ENCODE results near the gene RNF181. TPM values are rescaled to one million over a fixed set of nuclear protein-coding genes. Genes with fewer than 3 reads are reported as not detected.
"Not testable (repeated sequence)": the region's sequence is repeated elsewhere in the genome, so short reads cannot be mapped to it uniquely, and the experiment has no call there.

The RNF181 gene
- total and polyA plus RNA-seq, 4 experiments from 2014 or later, result 73.6 to 215 (median 126) TPM

DNA sequence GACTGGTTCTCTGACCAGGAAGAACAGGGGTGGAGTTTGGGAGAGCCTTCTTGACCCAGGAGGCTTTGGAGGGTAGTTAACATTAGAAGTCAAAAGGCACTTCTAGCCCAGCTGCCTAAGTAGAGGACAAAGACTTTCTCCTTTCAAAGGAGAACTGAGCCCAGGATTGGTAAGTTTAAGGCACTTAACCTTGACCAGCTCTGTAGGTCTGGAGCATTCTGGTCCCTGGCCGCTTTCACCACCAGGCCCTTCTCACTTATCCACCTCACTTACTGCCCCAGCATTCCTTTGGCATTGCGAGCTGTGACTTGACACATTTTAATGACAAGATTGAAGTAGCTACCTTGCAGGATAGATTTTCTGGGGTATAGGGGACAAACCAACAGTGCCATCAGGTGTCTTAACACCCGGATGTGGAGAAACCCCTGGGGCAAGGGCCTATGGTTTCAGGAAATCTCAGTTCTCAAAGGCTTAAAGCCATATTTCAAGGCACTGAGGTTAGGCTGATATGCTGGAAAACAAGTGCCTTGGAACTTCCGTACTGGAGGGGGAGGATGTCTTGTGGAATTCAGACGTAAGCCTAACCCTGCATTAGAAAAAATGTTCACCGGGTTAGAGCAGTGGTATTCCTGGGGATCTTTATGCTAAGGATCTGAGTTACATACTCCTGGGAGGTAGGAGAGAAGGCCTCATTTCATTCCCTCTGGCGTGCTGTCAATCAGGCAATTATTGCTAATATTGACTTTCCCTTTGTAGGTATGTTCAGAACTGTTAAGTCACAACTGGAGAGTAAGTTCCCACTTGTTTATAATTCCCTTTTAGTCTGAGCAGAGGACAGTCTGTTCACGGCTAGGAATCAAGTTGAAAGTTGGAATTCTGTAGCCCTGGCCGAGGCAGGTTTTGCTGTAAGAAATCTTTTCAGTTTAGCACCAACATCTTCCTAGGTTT is 12.0 kb downstream of the RNF181 start:
- intact Hi-C loops (cut with micrococcal nuclease), result no loop called here
- no peak overlapping the region for H3K27ac ChIP-seq (ENCODE audit: low read depth, low read length)
- no peaks in the 10 kb centered on the region for H3K27me3 ChIP-seq (ENCODE audit: insufficient read depth, low read length)
- no peaks in the 10 kb centered on the region for H3K9me3 ChIP-seq (ENCODE audit: control insufficient read depth in 1 of 2, low read length in 2 of 2)
- no peak overlapping the region for H3K4me3 ChIP-seq (ENCODE audit: low read length in 2 of 2)
- Mint-ChIP-seq H3K4me3 (peak overlapping the region in 1 of 8 donors; percentile 63), H3K4me1 (peaks cover 22 to 64% (median 44%) of the 10 kb centered on the region in 4 donors), H3K27ac (peak overlapping the region in 2 of 7 donors; percentile 43 to 67), H3K27me3 (no peaks in the 10 kb centered on the region), H3K36me3 (peaks cover 15 to 40% of the 10 kb centered on the region in 2 donors), H3K9me3 (peaks cover 0 to 2% (median 0%) of the 10 kb centered on the region in 8 donors)
- ChIA-PET POLR2A (ENCODE audit: partially characterized antibody) (interaction anchor here (4.0 to 8.8 kb wide), 2 partner anchors 7 to 12 kb away, joined by 37 to 86 read pairs; partner anchors contain the start of genes C2orf68, RNF181 and USP39), CTCF (ENCODE audit: partially characterized antibody) (interaction anchor here (2.0 kb wide), 1 partner anchor 30 kb away, joined by 5 read pairs; no protein-coding TSS in a partner anchor)
- H3K4me1 ChIP-seq (ENCODE audit: insufficient read depth, low read length), result peaks cover 40% of the 10 kb centered on the region
- DNase-seq, result no peak
- peaks cover 13% of the 10 kb centered on the region for H3K36me3 ChIP-seq (ENCODE audit: insufficient read depth, low read length)

DNA sequence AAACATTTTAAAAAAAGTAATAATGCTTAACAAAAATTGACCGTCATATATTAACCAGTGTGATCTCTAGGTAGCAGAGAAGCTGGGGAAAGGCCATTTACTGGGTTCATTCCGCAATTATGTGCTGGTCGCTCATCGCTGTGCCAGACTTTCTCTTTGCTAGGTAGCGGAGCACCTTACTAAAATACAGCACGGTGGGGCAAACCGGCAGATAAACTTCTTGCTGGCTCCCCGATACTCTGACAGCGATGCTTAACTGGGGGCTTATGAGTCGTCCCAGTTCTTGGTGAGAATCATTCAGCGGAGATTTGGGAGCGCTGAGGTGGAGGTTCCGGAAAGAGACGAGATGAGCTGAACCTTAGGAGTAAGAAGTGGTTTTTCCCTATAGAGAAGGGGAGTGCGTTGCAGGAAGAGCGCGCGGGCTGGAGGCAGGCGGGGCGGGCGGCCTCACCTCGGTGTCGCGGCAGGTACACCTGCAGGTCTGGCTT is 15.7 kb downstream of the RNF181 start:
- Histone ChIP-seq H3K4me3 (ENCODE audit: low read length in 2 of 2) (peak overlapping the region; percentile 53 to 86), H3K27me3 (ENCODE audit: insufficient read depth, low read length) (no peaks in the 10 kb centered on the region), H3K36me3 (ENCODE audit: insufficient read depth, low read length) (peaks cover 13% of the 10 kb centered on the region), H3K27ac (ENCODE audit: low read depth, low read length) (peak overlapping the region; percentile 72), H3K4me1 (ENCODE audit: insufficient read depth, low read length) (peaks cover 27% of the 10 kb centered on the region), H3K9me3 (ENCODE audit: control insufficient read depth in 1 of 2, low read length in 2 of 2) (no peaks in the 10 kb centered on the region)
- peak in 1 of 5 donors; percentile 32 for DNase-seq
- Mint-ChIP-seq H3K36me3 (peaks cover 15 to 36% of the 10 kb centered on the region in 2 donors), H3K27me3 (no peaks in the 10 kb centered on the region), H3K4me3 (peak overlapping the region; percentile 96 to 100 (median 98)), H3K27ac (peak overlapping the region; percentile 93 to 97 (median 97)), H3K4me1 (peaks cover 14 to 42% (median 26%) of the 10 kb centered on the region in 4 donors), H3K9me3 (no peaks in the 10 kb centered on the region)
- intact Hi-C loops (cut with micrococcal nuclease), result loop anchor here (10.0 kb wide), 1 partner anchor 286 kb away; the partner anchor contains the start of gene TGOLN2
- CTCF ChIA-PET (ENCODE audit: partially characterized antibody), result interaction anchor here (1.0 to 1.7 kb wide), 5 partner anchors 7 to 26 kb away, joined by 3 to 8 read pairs (median 4); partner anchors contain the start of gene TMEM150A
- POLR2A ChIA-PET (ENCODE audit: partially characterized antibody), result interaction anchor here (0.6 to 6.5 kb wide), 14 partner anchors 8 to 284 kb away, joined by 3 to 86 read pairs (median 7); partner anchors contain the start of genes GGCX, MAT2A, RNF181 and SH2D6

DNA sequence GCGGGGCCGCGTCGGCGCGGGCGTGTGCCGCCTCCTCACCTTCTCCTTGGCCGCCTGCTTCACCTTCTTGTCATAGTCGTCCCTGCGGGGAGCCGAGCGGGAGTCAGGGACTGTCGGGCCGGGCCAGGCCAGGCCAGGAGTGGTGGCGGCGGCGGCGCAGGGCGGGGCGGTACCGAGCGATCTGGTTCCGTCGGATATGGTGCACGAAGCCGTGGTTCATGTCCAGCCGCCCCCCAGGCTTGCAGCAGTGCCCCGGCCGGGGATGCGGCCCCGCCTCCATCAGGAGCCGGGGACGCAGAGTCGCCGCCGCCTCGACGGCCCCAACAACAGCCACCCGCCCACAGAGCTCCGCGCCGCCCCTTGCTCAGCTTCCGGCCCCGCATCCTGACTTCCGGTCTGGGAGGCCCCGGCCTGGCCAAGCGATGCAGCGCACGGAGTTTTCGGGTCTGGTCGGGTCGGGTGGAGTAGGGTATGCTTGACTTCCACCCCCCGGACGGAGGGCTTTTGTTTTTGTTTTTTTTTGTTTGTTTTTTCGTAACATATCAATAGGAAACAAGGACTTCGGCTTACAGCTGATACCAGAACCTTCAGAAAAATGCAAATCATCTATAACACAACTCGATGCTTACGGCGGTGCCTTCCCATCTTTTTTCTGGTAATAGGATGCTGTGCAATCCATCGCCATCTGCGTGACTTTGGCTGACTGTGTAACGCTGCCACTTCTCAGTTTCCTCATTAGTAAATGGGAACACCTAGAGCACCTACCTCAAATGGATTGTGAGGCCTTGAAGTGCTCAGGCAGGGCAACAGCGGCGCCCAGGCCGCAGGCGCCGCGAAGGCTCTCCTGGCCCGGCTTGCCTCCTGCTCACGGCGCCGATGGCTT is 16.4 kb downstream of the RNF181 start, which contains the start of gene C2orf68:
C2orf68 (minus strand) TSS at position 362 of the 883 bp plus-strand sequence; CDS start at position 280, 82 bp downstream.
- no peaks in the 10 kb centered on the region for H3K27me3 Mint-ChIP-seq
- H3K36me3 Mint-ChIP-seq, result peaks cover 15 to 36% of the 10 kb centered on the region in 2 donors
- Histone ChIP-seq H3K4me1 (ENCODE audit: insufficient read depth, low read length) (peaks cover 30% of the 10 kb centered on the region), H3K9me3 (ENCODE audit: control insufficient read depth in 1 of 2, low read length in 2 of 2) (no peaks in the 10 kb centered on the region), H3K36me3 (ENCODE audit: insufficient read depth, low read length) (peaks cover 13% of the 10 kb centered on the region), H3K4me3 (ENCODE audit: low read length in 2 of 2) (peak within 1 kb of the TSS; percentile 57 to 86), H3K27ac (ENCODE audit: low read depth, low read length) (peak within 1 kb of the TSS; percentile 72), H3K27me3 (ENCODE audit: insufficient read depth, low read length) (no peaks in the 10 kb centered on the region)
- H3K4me3 Mint-ChIP-seq, result peak within 1 kb of the TSS; percentile 96 to 100 (median 98)
- H3K4me1 Mint-ChIP-seq, result peaks cover 13 to 41% (median 25%) of the 10 kb centered on the region in 4 donors
- intact Hi-C loops (cut with micrococcal nuclease), result loop anchor here (1.0 to 10.0 kb wide), 4 partner anchors 10 to 287 kb away; partner anchors contain the start of genes GGCX, RNF181, TGOLN2 and TMEM150A
- POLR2A ChIA-PET (ENCODE audit: partially characterized antibody), result interaction anchor here (0.6 to 6.5 kb wide), 15 partner anchors 9 to 284 kb away, joined by 3 to 86 read pairs (median 6); partner anchors contain the start of genes GGCX, MAT2A, RNF181 and SH2D6
- H3K9me3 Mint-ChIP-seq, result no peaks in the 10 kb centered on the region
- DNase-seq, result peak; percentile 77 to 86 (median 77)
- CTCF ChIA-PET (ENCODE audit: partially characterized antibody), result interaction anchor here (0.7 to 1.7 kb wide), 7 partner anchors 8 to 61 kb away, joined by 3 to 8 read pairs (median 4); partner anchors contain the start of gene TMEM150A
- peak within 1 kb of the TSS; percentile 94 to 97 (median 97) for H3K27ac Mint-ChIP-seq

DNA sequence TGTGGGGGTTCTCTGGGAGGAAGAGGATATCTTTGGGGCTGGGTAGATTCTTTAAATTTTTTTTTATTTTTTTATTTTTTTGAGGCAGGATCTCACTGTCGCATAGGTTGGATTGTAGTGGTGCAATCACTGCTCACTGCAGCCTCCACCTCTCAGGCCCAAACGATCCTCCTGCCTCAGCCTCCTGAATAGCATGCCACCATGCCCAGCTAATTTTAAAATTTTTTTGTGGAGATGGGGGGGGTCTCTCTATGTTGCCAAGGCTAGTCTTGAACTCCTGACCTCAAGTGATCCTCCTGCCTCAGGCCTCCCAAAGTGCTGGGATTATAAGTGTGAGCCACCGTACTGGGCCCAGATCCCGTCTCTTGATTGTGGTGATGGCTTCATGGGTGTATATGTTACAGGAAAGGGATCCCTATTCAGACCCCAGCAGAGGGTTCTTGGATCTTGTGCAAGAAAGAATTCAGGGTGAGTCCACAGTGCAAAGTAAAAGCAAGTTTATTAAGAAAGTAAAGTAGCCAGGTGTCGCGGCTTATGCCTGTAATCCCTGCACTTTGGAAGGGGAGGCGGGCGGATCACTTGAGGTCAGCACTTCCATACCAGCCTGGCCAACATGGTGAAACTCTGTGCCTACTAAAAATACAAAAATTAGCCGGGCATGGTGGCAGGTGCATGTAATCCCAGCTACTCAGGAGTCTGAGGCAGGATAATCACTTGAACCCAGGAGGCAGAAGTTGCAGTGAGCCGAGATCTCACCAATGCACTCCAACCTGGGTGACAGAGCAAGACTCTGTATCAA is 18.4 kb downstream of the RNF181 start:
- POLR2A ChIA-PET (ENCODE audit: partially characterized antibody), result interaction anchor here (1.3 to 6.5 kb wide), 5 partner anchors 11 to 75 kb away, joined by 4 to 86 read pairs (median 31); partner anchors contain the start of genes MAT2A, RNF181 and TMEM150A

DNA sequence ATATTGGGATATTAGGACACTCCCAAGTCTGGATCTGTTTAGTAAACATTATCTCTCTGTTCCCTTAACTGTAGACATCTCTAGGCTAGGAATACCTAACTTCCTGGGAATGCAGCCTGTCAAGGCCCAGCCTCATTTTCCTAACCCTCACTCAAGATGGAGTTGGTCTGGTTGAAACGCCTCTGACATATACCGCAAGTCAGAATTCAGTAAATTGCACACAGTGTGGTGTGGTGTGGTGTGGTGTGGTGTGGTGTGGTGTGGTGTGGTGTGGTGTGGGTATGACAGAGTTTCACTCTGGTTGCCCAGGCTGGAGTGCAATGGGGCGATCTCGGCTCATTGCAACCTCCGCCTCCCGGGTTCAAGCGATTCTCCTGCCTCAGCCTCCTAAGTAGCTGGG is 19.2 kb downstream of the RNF181 start:
- POLR2A ChIA-PET (ENCODE audit: partially characterized antibody), result interaction anchor here (1.4 to 6.5 kb wide), 6 partner anchors 12 to 491 kb away, joined by 4 to 86 read pairs (median 14); partner anchors contain the start of genes ELMOD3, MAT2A, POLR1A and PTCD3
- peaks cover 52% of the 10 kb centered on the region for H3K4me1 ChIP-seq (ENCODE audit: insufficient read depth, low read length)
- H3K27me3 ChIP-seq (ENCODE audit: insufficient read depth, low read length); H3K27me3 Mint-ChIP-seq; H3K9me3 ChIP-seq (ENCODE audit: control insufficient read depth in 1 of 2, low read length in 2 of 2); H3K9me3 Mint-ChIP-seq; H3K4me3 ChIP-seq (ENCODE audit: low read length in 2 of 2); DNase-seq; H3K36me3 ChIP-seq (ENCODE audit: insufficient read depth, low read length); CTCF ChIA-PET (ENCODE audit: partially characterized antibody); H3K27ac ChIP-seq (ENCODE audit: low read depth, low read length): not testable (repeated sequence)
- Mint-ChIP-seq H3K36me3 (peaks cover 0 to 28% of the 10 kb centered on the region in 2 donors), H3K4me1 (peaks cover 16 to 45% (median 30%) of the 10 kb centered on the region in 4 donors), H3K4me3 (peak overlapping the region in 3 of 8 donors; percentile 20 to 40 (median 32)), H3K27ac (peak overlapping the region in 3 of 7 donors; percentile 36 to 96 (median 46))
- intact Hi-C loops (cut with micrococcal nuclease), result loop anchor here (5.0 to 10.0 kb wide), 2 partner anchors 290 to 493 kb away; partner anchors contain the start of genes POLR1A, PTCD3 and TGOLN2

More for the DNA sequence above, 18.4 kb downstream of the RNF181 start:
- H3K9me3 ChIP-seq (ENCODE audit: control insufficient read depth in 1 of 2, low read length in 2 of 2), result no peaks in the 10 kb centered on the region
- no peak overlapping the region for H3K4me3 ChIP-seq (ENCODE audit: low read length in 2 of 2)
- Mint-ChIP-seq H3K4me3 (peak overlapping the region in 4 of 8 donors; percentile 6 to 51 (median 50)), H3K9me3 (no peaks in the 10 kb centered on the region), H3K27ac (peak overlapping the region in 4 of 7 donors; percentile 32 to 96 (median 68)), H3K27me3 (no peaks in the 10 kb centered on the region), H3K36me3 (peaks cover 6 to 27% of the 10 kb centered on the region in 2 donors), H3K4me1 (peaks cover 17 to 45% (median 31%) of the 10 kb centered on the region in 4 donors)
- CTCF ChIA-PET (ENCODE audit: partially characterized antibody), result interaction anchor here (0.7 kb wide), 1 partner anchor 10 kb away, joined by 3 read pairs; no protein-coding TSS in a partner anchor
- H3K27me3 ChIP-seq (ENCODE audit: insufficient read depth, low read length), result no peaks in the 10 kb centered on the region
- DNase-seq, result no peak
- intact Hi-C loops (cut with micrococcal nuclease), result loop anchor here (10.0 kb wide), 1 partner anchor 289 kb away; the partner anchor contains the start of gene TGOLN2
- no peak overlapping the region for H3K27ac ChIP-seq (ENCODE audit: low read depth, low read length)
- H3K36me3 ChIP-seq (ENCODE audit: insufficient read depth, low read length), result peaks cover under 1% of the 10 kb centered on the region
- H3K4me1 ChIP-seq (ENCODE audit: insufficient read depth, low read length), result peaks cover 49% of the 10 kb centered on the region
